Measurements from ENCODE around the gene REM2.

GRCh38 chr14:22901799-22902198, 18.8 kb downstream of the REM2 start:
- TF ChIP-seq CTCF (conservative IDR thresholded peaks at IDR 0.05; ENCODE audit: low read length), result no peak
- TF ChIP-seq EZH2phosphoT487 (IDR thresholded peaks at IDR 0.05; ENCODE audit: borderline replicate concordance), result no peak

Data from Loucy (cell line).